SK-N-SH (cell line): Measurements from ENCODE around the gene TMEM267. TPM values are rescaled to one million over a fixed set of nuclear protein-coding genes. Genes with fewer than 3 reads are reported as not detected.

Source experiments
- CTCF ChIA-PET: fragments of 300-600, 350-600 bp; formaldehyde crosslinking; extraction: SDS; loops from one replicate; lab custom pipeline; 2021; lab: Yijun Ruan, JAX
- POLR2A ChIA-PET: fragments of 350-600 bp; sonication (Branson Sonifier 250); formaldehyde crosslinking; extraction: SDS; loops from one replicate; lab custom pipeline; 2020; ENCODE audit warnings: antibody characterized with exemption, inconsistent platforms; lab: Yijun Ruan, JAX
- DNase-seq: peaks from one replicate; pipeline ENCODE4 v3.0.0; 2012
- H2AFZ ChIP-seq: fragments of 200-600 bp; sonication (generic); 2 replicates; pipeline ENCODE4 v1.8.1; 2016; ENCODE audit warnings: antibody characterized with exemption, mild to moderate bottlenecking, low read depth
- H3F3A ChIP-seq: fragments of 200-600 bp; sonication (generic); replicated peaks from 2 replicates; pipeline ENCODE3; 2016; ENCODE audit warnings: antibody characterized with exemption, mild to moderate bottlenecking; ENCODE audit not compliant: insufficient read depth
- H3K27ac ChIP-seq, 2 experiments: fragments of 200-500 bp in 1 of 2; fragments of 200-600 bp in 1 of 2; sonication (Bioruptor generic) in 1 of 2; sonication (generic), shearing (Covaris generic) in 1 of 2; 2 replicates each; pipeline versions ENCODE4 v1.5.1 to v1.6.1; 2014 to 2016; ENCODE audit warnings: low read depth in 2 of 2, inconsistent platforms in 1 of 2, low read length in 1 of 2, mild to moderate bottlenecking in 1 of 2, mixed read lengths in 1 of 2
- H3K27me3 ChIP-seq: fragments of 200-600 bp; sonication (generic), shearing (Covaris generic); 2 replicates; pipeline ENCODE4 v1.6.1; 2016; ENCODE audit warnings: mixed run types; ENCODE audit not compliant: insufficient read depth
- H3K36me3 ChIP-seq, 2 experiments: fragments of 200-500 bp in 1 of 2; fragments of 200-600 bp in 1 of 2; sonication (Bioruptor generic) in 1 of 2; sonication (generic) in 1 of 2; replicated peaks in 1 of 2; 2 replicates each; pipeline versions ENCODE3 to v1.5.1; 2014 to 2016; ENCODE audit warnings: low read length in 1 of 2, mild to moderate bottlenecking in 1 of 2; ENCODE audit not compliant: insufficient read depth in 2 of 2, control insufficient read depth in 1 of 2
- H3K4me1 ChIP-seq, 2 experiments: fragments of 200-500 bp in 1 of 2; fragments of 200-600 bp in 1 of 2; sonication (Bioruptor generic) in 1 of 2; sonication (generic), shearing (Covaris generic) in 1 of 2; 2 replicates each; pipeline versions ENCODE4 v1.5.1 to v1.6.1; 2014 to 2016; ENCODE audit warnings: low read depth in 1 of 2, low read length in 1 of 2, mixed run types in 1 of 2; ENCODE audit not compliant: insufficient read depth in 2 of 2, control insufficient read depth in 1 of 2
- H3K4me2 ChIP-seq: fragments of 200-600 bp; sonication (generic), shearing (Covaris generic); 2 replicates; pipeline ENCODE4 v1.6.1; 2017; ENCODE audit warnings: mixed run types
- H3K4me3 ChIP-seq, 2 experiments: fragments of 200-500 bp in 1 of 2; fragments of 200-600 bp in 1 of 2; sonication (Bioruptor generic) in 1 of 2; sonication (generic), shearing (Covaris generic) in 1 of 2; 2 replicates each; pipeline versions ENCODE4 v1.5.1 to v1.8.1; 2014 to 2016; ENCODE audit warnings: low read depth in 2 of 2, inconsistent platforms in 1 of 2, low read length in 1 of 2, mild to moderate bottlenecking in 1 of 2, mixed read lengths in 1 of 2, moderate library complexity in 1 of 2
- H3K79me2 ChIP-seq: fragments of 200-600 bp; sonication (generic); 2 replicates; pipeline ENCODE4 v1.8.1; 2017; ENCODE audit warnings: mild to moderate bottlenecking; ENCODE audit not compliant: insufficient read depth
- H3K9ac ChIP-seq: fragments of 200-600 bp; sonication (generic); 2 replicates; pipeline ENCODE4 v1.6.1; 2017; ENCODE audit warnings: mixed run types
- H3K9me2 ChIP-seq: fragments of 200-600 bp; sonication (generic); 2 replicates; pipeline ENCODE4 v1.6.1; 2017; ENCODE audit warnings: mixed run types
- H3K9me3 ChIP-seq: fragments of 200-600 bp; sonication (generic); 2 replicates; pipeline ENCODE4 v1.6.1; 2017; ENCODE audit warnings: mixed run types, mild to moderate bottlenecking, moderate library complexity
- H4K20me1 ChIP-seq: fragments of 200-600 bp; sonication (generic); 2 replicates; pipeline ENCODE4 v1.6.1; 2017; ENCODE audit warnings: mild to moderate bottlenecking, mixed run types; ENCODE audit not compliant: insufficient read depth
- CHD2 ChIP-seq: fragments of 150-350 bp; IDR thresholded peaks from 2 replicates; pipeline ENCODE4 v1.6.1; 2018; ENCODE audit warnings: low read length; ENCODE audit not compliant: partially characterized antibody
- EZH2phosphoT487 ChIP-seq: fragments of 200-600 bp; sonication (generic); IDR thresholded peaks from 2 replicates; pipeline ENCODE4 v1.6.1; 2017; ENCODE audit warnings: low read depth, mixed run types, mild to moderate bottlenecking, antibody characterized with exemption, moderate library complexity, borderline replicate concordance
- GATA2 ChIP-seq: sonication (generic); formaldehyde crosslinking; IDR thresholded peaks from 2 replicates; pipeline ENCODE4 v1.5.0; 2020; ENCODE audit warnings: mild to moderate bottlenecking, missing genetic modification reagents
- NFIC ChIP-seq: IDR thresholded peaks from 2 replicates; pipeline ENCODE4 v1.4.0; 2012; ENCODE audit warnings: borderline replicate concordance
- RFX5 ChIP-seq: IDR thresholded peaks from 2 replicates; pipeline ENCODE4 v1.6.1; 2012; ENCODE audit warnings: mild to moderate bottlenecking, improper control_type of control experiment, low read length
- SIN3A ChIP-seq: IDR thresholded peaks from 2 replicates; pipeline ENCODE4 v1.6.1; 2012; ENCODE audit warnings: low read depth, mild to moderate bottlenecking, low read length, moderate library complexity, borderline replicate concordance
- SMC3 ChIP-seq: IDR thresholded peaks from 2 replicates; pipeline ENCODE4 v1.6.1; 2012; ENCODE audit warnings: low read depth, low read length, improper control_type of control experiment
- TAF1 ChIP-seq: IDR thresholded peaks from 2 replicates; pipeline ENCODE4 v1.6.1; 2012; ENCODE audit warnings: low read depth, mild to moderate bottlenecking, low read length, moderate library complexity, borderline replicate concordance
- WGBS: methylation state at CpG from one replicate; pipeline ENCODE4 v1.1.6; 2017; ENCODE audit warnings: low lambda C conversion rate; 5-methylcytosine and 5-hydroxymethylcytosine counted together
- polyA plus RNA-seq, 3 experiments: library from polyadenylated mRNA; depleted of rRNA; stranded (reverse); fragments of >200 nt; gene quantifications; 2 replicates each; pipeline ENCODE4 v1.2.3, GENCODE V29; 2012
- TF ChIP-seq, protein P1 (sequence below): IDR thresholded peaks from 2 replicates; pipeline ENCODE4 v1.4.0; 2012; ENCODE audit warnings: low read depth, borderline replicate concordance
- TF ChIP-seq, protein P2 (sequence below): fragments of 200-600 bp; sonication (generic); IDR thresholded peaks from 2 replicates; pipeline ENCODE4 v1.6.1; 2017; ENCODE audit warnings: antibody characterized with exemption, mild to moderate bottlenecking, moderate library complexity
- TF ChIP-seq, protein P3 (sequence below): IDR thresholded peaks from 2 replicates; pipeline ENCODE4 v1.4.0; 2012; ENCODE audit warnings: low read depth
- TF ChIP-seq, protein P4 (sequence below): IDR thresholded peaks from 2 replicates; pipeline ENCODE4 v1.4.0; 2012; ENCODE audit warnings: low read depth, borderline replicate concordance

Gene TMEM267
- polyA plus RNA-seq, 1 of the 3 experiments (the other 2 are of a cell fraction): 5.7 TPM

DNA sequence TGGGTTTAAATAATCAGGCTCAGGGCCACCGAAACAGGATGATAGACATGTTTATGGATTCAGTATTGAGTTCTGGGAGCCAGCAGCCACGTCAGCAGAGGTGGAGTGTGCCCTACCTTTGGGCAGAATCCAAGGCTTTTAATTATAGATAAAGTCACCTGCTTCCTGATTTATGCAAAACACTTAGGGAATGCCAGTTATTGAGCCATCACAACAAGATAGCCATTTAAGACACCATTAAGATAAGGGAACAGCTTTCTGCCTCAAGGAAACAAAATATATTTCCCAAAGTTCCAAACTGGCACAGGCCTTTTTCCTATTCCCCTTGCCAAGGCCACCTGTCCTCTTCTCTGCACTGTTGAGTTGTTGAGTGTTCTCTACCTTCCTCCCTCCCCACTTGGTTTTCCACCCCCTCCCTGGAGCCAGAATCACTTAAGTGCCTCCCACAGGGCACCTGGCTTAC, 73.8 kb downstream of the TMEM267 start:
- H3K9me2 ChIP-seq: no peaks in the 10 kb centered on the region
- no peaks in the 10 kb centered on the region for H3K9me3 ChIP-seq
- no peaks in the 10 kb centered on the region for H3K79me2 ChIP-seq
- H3K4me1 ChIP-seq: no peaks in the 10 kb centered on the region
- no peak for TF ChIP-seq CHD2
- no peak for TF ChIP-seq NFIC
- TF ChIP-seq, protein P1, sequence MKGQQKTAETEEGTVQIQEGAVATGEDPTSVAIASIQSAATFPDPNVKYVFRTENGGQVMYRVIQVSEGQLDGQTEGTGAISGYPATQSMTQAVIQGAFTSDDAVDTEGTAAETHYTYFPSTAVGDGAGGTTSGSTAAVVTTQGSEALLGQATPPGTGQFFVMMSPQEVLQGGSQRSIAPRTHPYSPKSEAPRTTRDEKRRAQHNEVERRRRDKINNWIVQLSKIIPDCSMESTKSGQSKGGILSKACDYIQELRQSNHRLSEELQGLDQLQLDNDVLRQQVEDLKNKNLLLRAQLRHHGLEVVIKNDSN: no peak
- TF ChIP-seq SMC3: no peak
- no peak for TF ChIP-seq SIN3A
- TF ChIP-seq RFX5: no peak
- TF ChIP-seq TAF1: no peak
- TF ChIP-seq, protein P2, sequence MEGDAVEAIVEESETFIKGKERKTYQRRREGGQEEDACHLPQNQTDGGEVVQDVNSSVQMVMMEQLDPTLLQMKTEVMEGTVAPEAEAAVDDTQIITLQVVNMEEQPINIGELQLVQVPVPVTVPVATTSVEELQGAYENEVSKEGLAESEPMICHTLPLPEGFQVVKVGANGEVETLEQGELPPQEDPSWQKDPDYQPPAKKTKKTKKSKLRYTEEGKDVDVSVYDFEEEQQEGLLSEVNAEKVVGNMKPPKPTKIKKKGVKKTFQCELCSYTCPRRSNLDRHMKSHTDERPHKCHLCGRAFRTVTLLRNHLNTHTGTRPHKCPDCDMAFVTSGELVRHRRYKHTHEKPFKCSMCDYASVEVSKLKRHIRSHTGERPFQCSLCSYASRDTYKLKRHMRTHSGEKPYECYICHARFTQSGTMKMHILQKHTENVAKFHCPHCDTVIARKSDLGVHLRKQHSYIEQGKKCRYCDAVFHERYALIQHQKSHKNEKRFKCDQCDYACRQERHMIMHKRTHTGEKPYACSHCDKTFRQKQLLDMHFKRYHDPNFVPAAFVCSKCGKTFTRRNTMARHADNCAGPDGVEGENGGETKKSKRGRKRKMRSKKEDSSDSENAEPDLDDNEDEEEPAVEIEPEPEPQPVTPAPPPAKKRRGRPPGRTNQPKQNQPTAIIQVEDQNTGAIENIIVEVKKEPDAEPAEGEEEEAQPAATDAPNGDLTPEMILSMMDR: no peak
- TF ChIP-seq EZH2phosphoT487: no peak
- TF ChIP-seq GATA2 (CRISPR knock-in tag): no peak
- TF ChIP-seq, protein P3, sequence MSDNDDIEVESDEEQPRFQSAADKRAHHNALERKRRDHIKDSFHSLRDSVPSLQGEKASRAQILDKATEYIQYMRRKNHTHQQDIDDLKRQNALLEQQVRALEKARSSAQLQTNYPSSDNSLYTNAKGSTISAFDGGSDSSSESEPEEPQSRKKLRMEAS: no peak
- TF ChIP-seq, protein P4, sequence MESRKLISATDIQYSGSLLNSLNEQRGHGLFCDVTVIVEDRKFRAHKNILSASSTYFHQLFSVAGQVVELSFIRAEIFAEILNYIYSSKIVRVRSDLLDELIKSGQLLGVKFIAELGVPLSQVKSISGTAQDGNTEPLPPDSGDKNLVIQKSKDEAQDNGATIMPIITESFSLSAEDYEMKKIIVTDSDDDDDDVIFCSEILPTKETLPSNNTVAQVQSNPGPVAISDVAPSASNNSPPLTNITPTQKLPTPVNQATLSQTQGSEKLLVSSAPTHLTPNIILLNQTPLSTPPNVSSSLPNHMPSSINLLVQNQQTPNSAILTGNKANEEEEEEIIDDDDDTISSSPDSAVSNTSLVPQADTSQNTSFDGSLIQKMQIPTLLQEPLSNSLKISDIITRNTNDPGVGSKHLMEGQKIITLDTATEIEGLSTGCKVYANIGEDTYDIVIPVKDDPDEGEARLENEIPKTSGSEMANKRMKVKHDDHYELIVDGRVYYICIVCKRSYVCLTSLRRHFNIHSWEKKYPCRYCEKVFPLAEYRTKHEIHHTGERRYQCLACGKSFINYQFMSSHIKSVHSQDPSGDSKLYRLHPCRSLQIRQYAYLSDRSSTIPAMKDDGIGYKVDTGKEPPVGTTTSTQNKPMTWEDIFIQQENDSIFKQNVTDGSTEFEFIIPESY: no peak
- no peaks in the 10 kb centered on the region for H3K27me3 ChIP-seq
- H3K27ac ChIP-seq: no peak overlapping the region
- H3K9ac ChIP-seq: no peak overlapping the region
- no peak overlapping the region for H3K4me3 ChIP-seq
- no peak overlapping the region for H2AFZ ChIP-seq
- POLR2A ChIA-PET: no interaction called here
- WGBS: 27% methylated on average over 2 of the region's 2 CpGs
- H3F3A ChIP-seq: no peaks in the 10 kb centered on the region
- CTCF ChIA-PET: interaction anchor here (0.8 to 2.1 kb wide), 3 partner anchors 20 to 216 kb away, joined by 3 to 8 read pairs (median 3); no protein-coding TSS in a partner anchor
- no peak for DNase-seq
- H3K36me3 ChIP-seq: no peaks in the 10 kb centered on the region
- H3K4me2 ChIP-seq: no peak overlapping the region
- no peaks in the 10 kb centered on the region for H4K20me1 ChIP-seq
